ENCODE results near the gene PTPRU.

The PTPRU gene

GRCh38 chr1:29343908-29344307, 107.6 kb downstream of the PTPRU start:
- no peak for ATAC-seq
- TF ChIP-seq TCF4 (CRISPR knock-in tag; IDR thresholded peaks at IDR 0.05; ENCODE audit: borderline replicate concordance): no peak
- no peak for TF ChIP-seq TOX (CRISPR knock-in tag; IDR thresholded peaks at IDR 0.05; ENCODE audit: borderline replicate concordance)
- no peak for TF ChIP-seq CSDC2 (CRISPR knock-in tag; IDR thresholded peaks at IDR 0.05)
- TF ChIP-seq ISL1 (CRISPR knock-in tag; IDR thresholded peaks at IDR 0.05): no peak
- TF ChIP-seq SNAI2 (CRISPR knock-in tag; IDR thresholded peaks at IDR 0.05): no peak
- no peak for TF ChIP-seq PATZ1 (CRISPR knock-in tag; IDR thresholded peaks at IDR 0.05; ENCODE audit: borderline replicate concordance)
- no peak for TF ChIP-seq GLIS3 (CRISPR knock-in tag; IDR thresholded peaks at IDR 0.05)
- TF ChIP-seq, protein P1, sequence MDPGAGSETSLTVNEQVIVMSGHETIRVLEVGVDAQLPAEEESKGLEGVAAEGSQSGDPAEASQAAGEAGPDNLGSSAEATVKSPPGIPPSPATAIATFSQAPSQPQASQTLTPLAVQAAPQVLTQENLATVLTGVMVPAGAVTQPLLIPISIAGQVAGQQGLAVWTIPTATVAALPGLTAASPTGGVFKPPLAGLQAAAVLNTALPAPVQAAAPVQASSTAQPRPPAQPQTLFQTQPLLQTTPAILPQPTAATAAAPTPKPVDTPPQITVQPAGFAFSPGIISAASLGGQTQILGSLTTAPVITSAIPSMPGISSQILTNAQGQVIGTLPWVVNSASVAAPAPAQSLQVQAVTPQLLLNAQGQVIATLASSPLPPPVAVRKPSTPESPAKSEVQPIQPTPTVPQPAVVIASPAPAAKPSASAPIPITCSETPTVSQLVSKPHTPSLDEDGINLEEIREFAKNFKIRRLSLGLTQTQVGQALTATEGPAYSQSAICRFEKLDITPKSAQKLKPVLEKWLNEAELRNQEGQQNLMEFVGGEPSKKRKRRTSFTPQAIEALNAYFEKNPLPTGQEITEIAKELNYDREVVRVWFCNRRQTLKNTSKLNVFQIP (CRISPR knock-in tag; IDR thresholded peaks at IDR 0.05; ENCODE audit: borderline replicate concordance, low read depth): no peak
- TF ChIP-seq ZNF70 (CRISPR knock-in tag; IDR thresholded peaks at IDR 0.05): no peak
- TF ChIP-seq, protein P2, sequence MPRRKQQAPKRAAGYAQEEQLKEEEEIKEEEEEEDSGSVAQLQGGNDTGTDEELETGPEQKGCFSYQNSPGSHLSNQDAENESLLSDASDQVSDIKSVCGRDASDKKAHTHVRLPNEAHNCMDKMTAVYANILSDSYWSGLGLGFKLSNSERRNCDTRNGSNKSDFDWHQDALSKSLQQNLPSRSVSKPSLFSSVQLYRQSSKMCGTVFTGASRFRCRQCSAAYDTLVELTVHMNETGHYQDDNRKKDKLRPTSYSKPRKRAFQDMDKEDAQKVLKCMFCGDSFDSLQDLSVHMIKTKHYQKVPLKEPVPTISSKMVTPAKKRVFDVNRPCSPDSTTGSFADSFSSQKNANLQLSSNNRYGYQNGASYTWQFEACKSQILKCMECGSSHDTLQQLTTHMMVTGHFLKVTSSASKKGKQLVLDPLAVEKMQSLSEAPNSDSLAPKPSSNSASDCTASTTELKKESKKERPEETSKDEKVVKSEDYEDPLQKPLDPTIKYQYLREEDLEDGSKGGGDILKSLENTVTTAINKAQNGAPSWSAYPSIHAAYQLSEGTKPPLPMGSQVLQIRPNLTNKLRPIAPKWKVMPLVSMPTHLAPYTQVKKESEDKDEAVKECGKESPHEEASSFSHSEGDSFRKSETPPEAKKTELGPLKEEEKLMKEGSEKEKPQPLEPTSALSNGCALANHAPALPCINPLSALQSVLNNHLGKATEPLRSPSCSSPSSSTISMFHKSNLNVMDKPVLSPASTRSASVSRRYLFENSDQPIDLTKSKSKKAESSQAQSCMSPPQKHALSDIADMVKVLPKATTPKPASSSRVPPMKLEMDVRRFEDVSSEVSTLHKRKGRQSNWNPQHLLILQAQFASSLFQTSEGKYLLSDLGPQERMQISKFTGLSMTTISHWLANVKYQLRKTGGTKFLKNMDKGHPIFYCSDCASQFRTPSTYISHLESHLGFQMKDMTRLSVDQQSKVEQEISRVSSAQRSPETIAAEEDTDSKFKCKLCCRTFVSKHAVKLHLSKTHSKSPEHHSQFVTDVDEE (CRISPR knock-in tag; IDR thresholded peaks at IDR 0.05): no peak
- no peak for TF ChIP-seq ZFP3 (CRISPR knock-in tag; IDR thresholded peaks at IDR 0.05)
- no peak for TF ChIP-seq ZNF8 (CRISPR knock-in tag; IDR thresholded peaks at IDR 0.05)

DNA sequence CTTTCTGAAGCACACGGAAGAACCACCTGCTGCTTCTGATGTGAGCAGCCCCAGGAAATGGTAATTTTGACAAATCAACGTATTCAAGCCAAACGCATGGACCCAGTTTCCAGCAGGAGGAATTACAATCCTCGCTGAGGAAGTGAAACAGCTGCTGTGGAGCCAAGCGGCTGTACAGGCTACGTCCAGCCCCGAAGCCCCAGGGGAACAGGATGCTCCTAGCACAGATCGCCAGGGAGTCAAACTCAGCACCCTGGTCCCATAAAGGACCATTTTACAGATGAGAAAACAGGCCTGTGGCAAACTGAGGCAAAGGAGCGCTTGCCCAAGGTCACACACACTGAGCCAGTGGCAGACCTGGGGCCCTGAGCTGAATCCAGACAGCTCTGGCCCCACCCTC, 108.0 kb downstream of the PTPRU start:
- no peak for ATAC-seq
- no peak for TF ChIP-seq TCF4 (CRISPR knock-in tag; IDR thresholded peaks at IDR 0.05; ENCODE audit: borderline replicate concordance)
- no peak for TF ChIP-seq ISL1 (CRISPR knock-in tag; IDR thresholded peaks at IDR 0.05)
- TF ChIP-seq, protein P2 (CRISPR knock-in tag; IDR thresholded peaks at IDR 0.05): no peak
- TF ChIP-seq ZC3H10 (CRISPR knock-in tag; IDR thresholded peaks at IDR 0.05): no peak

- TF ChIP-seq PATZ1 (CRISPR knock-in tag; IDR thresholded peaks at IDR 0.05; ENCODE audit: borderline replicate concordance): no peak
- TF ChIP-seq ISL1 (CRISPR knock-in tag; IDR thresholded peaks at IDR 0.05): no peak
- TF ChIP-seq ZNF565 (CRISPR knock-in tag; conservative IDR thresholded peaks at IDR 0.05; ENCODE audit: low read depth): no peak
- TF ChIP-seq ZNF8 (CRISPR knock-in tag; IDR thresholded peaks at IDR 0.05): no peak
- no peak for TF ChIP-seq ARNTL (CRISPR knock-in tag; IDR thresholded peaks at IDR 0.05; ENCODE audit: borderline replicate concordance, low read depth)
- TF ChIP-seq, protein P3, sequence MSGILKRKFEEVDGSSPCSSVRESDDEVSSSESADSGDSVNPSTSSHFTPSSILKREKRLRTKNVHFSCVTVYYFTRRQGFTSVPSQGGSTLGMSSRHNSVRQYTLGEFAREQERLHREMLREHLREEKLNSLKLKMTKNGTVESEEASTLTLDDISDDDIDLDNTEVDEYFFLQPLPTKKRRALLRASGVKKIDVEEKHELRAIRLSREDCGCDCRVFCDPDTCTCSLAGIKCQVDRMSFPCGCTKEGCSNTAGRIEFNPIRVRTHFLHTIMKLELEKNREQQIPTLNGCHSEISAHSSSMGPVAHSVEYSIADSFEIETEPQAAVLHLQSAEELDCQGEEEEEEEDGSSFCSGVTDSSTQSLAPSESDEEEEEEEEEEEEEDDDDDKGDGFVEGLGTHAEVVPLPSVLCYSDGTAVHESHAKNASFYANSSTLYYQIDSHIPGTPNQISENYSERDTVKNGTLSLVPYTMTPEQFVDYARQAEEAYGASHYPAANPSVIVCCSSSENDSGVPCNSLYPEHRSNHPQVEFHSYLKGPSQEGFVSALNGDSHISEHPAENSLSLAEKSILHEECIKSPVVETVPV (CRISPR knock-in tag; IDR thresholded peaks at IDR 0.05): no peak
- TF ChIP-seq, protein P4, sequence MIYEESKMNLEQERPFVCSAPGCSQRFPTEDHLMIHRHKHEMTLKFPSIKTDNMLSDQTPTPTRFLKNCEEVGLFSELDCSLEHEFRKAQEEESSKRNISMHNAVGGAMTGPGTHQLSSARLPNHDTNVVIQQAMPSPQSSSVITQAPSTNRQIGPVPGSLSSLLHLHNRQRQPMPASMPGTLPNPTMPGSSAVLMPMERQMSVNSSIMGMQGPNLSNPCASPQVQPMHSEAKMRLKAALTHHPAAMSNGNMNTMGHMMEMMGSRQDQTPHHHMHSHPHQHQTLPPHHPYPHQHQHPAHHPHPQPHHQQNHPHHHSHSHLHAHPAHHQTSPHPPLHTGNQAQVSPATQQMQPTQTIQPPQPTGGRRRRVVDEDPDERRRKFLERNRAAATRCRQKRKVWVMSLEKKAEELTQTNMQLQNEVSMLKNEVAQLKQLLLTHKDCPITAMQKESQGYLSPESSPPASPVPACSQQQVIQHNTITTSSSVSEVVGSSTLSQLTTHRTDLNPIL (CRISPR knock-in tag; IDR thresholded peaks at IDR 0.05; ENCODE audit: low read depth): no peak
- TF ChIP-seq CSDC2 (CRISPR knock-in tag; IDR thresholded peaks at IDR 0.05): no peak
- TF ChIP-seq, protein P1 (CRISPR knock-in tag; IDR thresholded peaks at IDR 0.05; ENCODE audit: borderline replicate concordance, low read depth): no peak
- no peak for TF ChIP-seq BACH2 (CRISPR knock-in tag; IDR thresholded peaks at IDR 0.05; ENCODE audit: borderline replicate concordance)
- no peak for TF ChIP-seq ZNF70 (CRISPR knock-in tag; IDR thresholded peaks at IDR 0.05)
- TF ChIP-seq SNAI2 (CRISPR knock-in tag; IDR thresholded peaks at IDR 0.05): no peak
- no peak for TF ChIP-seq RARB (CRISPR knock-in tag; IDR thresholded peaks at IDR 0.05)
- ATAC-seq: no peak
Measured at GRCh38 chr1:29346576-29346975, 110.3 kb downstream of the PTPRU start.

All from SK-N-SH treated with all-trans-retinoic acid at 6 μM for 48 hours (cell line).